Mesendoderm (in vitro differentiated cells): Measurements from ENCODE around the gene SHLD1. TPM values are rescaled to one million over a fixed set of nuclear protein-coding genes. Genes with fewer than 3 reads are reported as not detected.

ENCODE experiments used
- DNase-seq: peaks from one replicate; pipeline ENCODE4 v3.0.0; 2013
- H2AK5ac ChIP-seq: 2 replicates; pipeline ENCODE4 v1.6.1; 2013; ENCODE audit warnings: low read length, inconsistent platforms
- H2BK120ac ChIP-seq: 2 replicates; pipeline ENCODE4 v1.6.1; 2013; ENCODE audit warnings: low read depth, mild to moderate bottlenecking, low read length, moderate library complexity, mixed read lengths
- H2BK15ac ChIP-seq: replicated peaks from 2 replicates; pipeline ENCODE4 v1.6.1; 2013; ENCODE audit warnings: low read depth, mild to moderate bottlenecking, moderate library complexity
- H2BK5ac ChIP-seq: 2 replicates; pipeline ENCODE4 v1.6.1; 2013; ENCODE audit warnings: low read length, inconsistent platforms
- H3K18ac ChIP-seq: 2 replicates; pipeline ENCODE4 v1.6.1; 2013; ENCODE audit warnings: mild to moderate bottlenecking, low read length, mixed read lengths
- H3K23ac ChIP-seq: one replicate; pipeline ENCODE4 v1.6.1; 2013; ENCODE audit warnings: low read length
- H3K27ac ChIP-seq: 2 replicates; pipeline ENCODE4 v1.5.1; 2013; ENCODE audit warnings: low read depth, mild to moderate bottlenecking, inconsistent platforms, low read length, moderate library complexity
- H3K27me3 ChIP-seq: 2 replicates; pipeline ENCODE4 v1.6.1; 2013; ENCODE audit warnings: low read length, control low read depth, mild to moderate bottlenecking, inconsistent platforms; ENCODE audit not compliant: insufficient read depth, poor library complexity
- H3K36me3 ChIP-seq: 2 replicates; pipeline ENCODE4 v1.6.1; 2013; ENCODE audit warnings: low read length, inconsistent platforms; ENCODE audit not compliant: control insufficient read depth, insufficient read depth
- H3K4ac ChIP-seq: one replicate; pipeline ENCODE4 v1.6.1; 2013; ENCODE audit warnings: low read depth, mild to moderate bottlenecking, low read length, moderate library complexity
- H3K4me1 ChIP-seq: 2 replicates; pipeline ENCODE4 v1.6.1; 2013; ENCODE audit warnings: low read depth, low read length, inconsistent platforms; ENCODE audit not compliant: control insufficient read depth
- H3K4me2 ChIP-seq: 2 replicates; pipeline ENCODE4 v1.6.1; 2013; ENCODE audit warnings: low read length
- H3K4me3 ChIP-seq: 2 replicates; pipeline ENCODE4 v1.5.1; 2013; ENCODE audit warnings: mild to moderate bottlenecking, low read length
- H3K56ac ChIP-seq: one replicate; pipeline ENCODE4 v1.6.1; 2013; ENCODE audit warnings: low read length
- H3K79me1 ChIP-seq: 2 replicates; pipeline ENCODE4 v1.6.1; 2013; ENCODE audit warnings: low read length, inconsistent platforms
- H3K79me2 ChIP-seq: 2 replicates; pipeline ENCODE4 v1.6.1; 2013; ENCODE audit warnings: mild to moderate bottlenecking, low read length; ENCODE audit not compliant: control insufficient read depth, insufficient read depth
- H3K9ac ChIP-seq: 2 replicates; pipeline ENCODE4 v1.6.1; 2013; ENCODE audit warnings: low read length, inconsistent platforms
- H4K5ac ChIP-seq: one replicate; pipeline ENCODE4 v1.6.1; 2013; ENCODE audit warnings: low read length
- H4K8ac ChIP-seq: one replicate; pipeline ENCODE4 v1.6.1; 2013; ENCODE audit warnings: low read depth, mild to moderate bottlenecking, control low read depth, low read length, moderate library complexity
- WGBS: extraction: QIAGEN DNeasy Blood & Tissue Kit; methylation state at CpG from one replicate; pipeline ENCODE4 v1.1.7; 2013; ENCODE audit warnings: low lambda C conversion rate, missing lambda C conversion rate; ENCODE audit not compliant: insufficient coverage; ENCODE audit errors: extremely low coverage; 5-methylcytosine and 5-hydroxymethylcytosine counted together
- small RNA-seq: library from polyadenylated mRNA; stranded (forward); fragments of <200 nt; extraction: miRNeasy Mini kit (QIAGEN cat#:217004); gene quantifications from one replicate; pipeline ENCODE3, GENCODE V24; 2013; ENCODE audit not compliant: insufficient read depth

SHLD1 gene

DNA sequence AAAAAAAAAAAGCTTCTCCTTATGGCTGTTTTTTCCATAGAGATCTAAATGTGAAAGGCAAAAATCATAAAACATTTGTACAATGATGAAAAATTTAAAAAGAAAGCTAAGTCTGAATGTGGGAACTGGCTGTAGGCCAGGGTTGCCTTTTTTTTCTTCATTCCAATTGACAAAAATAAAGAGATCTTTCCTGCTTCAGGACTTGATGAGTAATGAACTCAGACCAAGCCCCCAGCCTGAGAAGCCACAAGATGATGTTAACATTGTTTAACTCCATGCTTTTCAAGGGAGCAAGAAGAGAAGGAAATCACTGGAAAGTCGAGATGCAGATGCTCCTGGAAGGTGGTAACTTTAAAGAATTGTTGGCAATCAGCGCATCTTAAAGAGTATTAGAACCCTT lies 158.8 kb downstream of the SHLD1 start:
- H3K27ac ChIP-seq, result no peak overlapping the region
- H3K18ac ChIP-seq, result no peak overlapping the region
- H2BK5ac ChIP-seq, result no peak overlapping the region
- no peaks in the 10 kb centered on the region for H3K79me2 ChIP-seq
- peaks cover 2% of the 10 kb centered on the region for H3K4me1 ChIP-seq
- WGBS, result no CpG with 5 or more reads among the region's 2 CpGs
- no peak overlapping the region for H3K4me2 ChIP-seq
- DNase-seq, result no peak
- H3K4ac ChIP-seq, result no peak overlapping the region
- no peaks in the 10 kb centered on the region for H3K36me3 ChIP-seq
- H2BK15ac ChIP-seq, result no peak overlapping the region
- H3K23ac ChIP-seq, result no peak overlapping the region
- H3K27me3 ChIP-seq, result no peaks in the 10 kb centered on the region
- H3K9ac ChIP-seq, result no peak overlapping the region
- H3K4me3 ChIP-seq, result no peak overlapping the region
- H4K8ac ChIP-seq, result no peak overlapping the region
- no peak overlapping the region for H4K5ac ChIP-seq
- no peaks in the 10 kb centered on the region for H3K79me1 ChIP-seq
- no peak overlapping the region for H2AK5ac ChIP-seq
- H3K56ac ChIP-seq, result no peak overlapping the region
- no peak overlapping the region for H2BK120ac ChIP-seq

DNA sequence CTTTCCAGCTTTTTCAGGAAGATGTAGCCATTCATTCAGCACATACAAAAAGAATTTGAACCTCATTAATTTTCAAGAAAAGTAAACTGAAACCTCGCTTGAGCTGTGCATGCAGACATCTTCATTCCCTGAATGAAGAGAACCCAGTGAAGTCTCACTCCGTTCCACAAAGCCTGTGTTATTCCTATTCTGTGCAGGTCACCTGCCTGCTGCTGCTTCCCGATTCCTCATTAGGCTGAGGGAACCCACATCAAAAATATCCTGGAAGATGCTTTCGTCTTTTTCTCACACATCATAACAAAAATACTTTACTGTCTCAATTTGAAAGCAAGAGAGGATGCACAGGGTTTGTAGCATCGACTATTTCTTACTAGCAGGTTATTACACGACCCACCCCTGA lies 160.0 kb downstream of the SHLD1 start:
- no peak overlapping the region for H2BK120ac ChIP-seq

DNA sequence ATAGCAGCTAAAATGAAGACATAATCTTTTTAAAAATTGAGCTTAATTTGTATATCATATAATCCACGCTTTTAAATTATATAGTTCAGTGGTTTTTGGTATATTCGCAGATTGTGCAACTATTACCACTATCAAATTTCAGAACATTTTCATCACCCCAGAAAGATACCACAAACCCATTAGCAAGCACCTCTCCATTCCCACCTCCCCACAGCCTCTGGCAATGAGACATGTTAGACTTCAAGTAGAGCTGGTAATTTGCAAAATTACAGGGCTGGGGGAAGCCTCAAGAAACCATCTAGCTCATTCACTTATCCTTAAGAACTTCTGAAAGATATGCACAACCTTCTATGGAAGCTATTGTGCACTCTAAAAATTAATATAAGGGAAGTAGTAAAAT lies 163.0 kb downstream of the SHLD1 start:
- H2BK15ac ChIP-seq, result no peak overlapping the region
- H3K27me3 ChIP-seq, result no peaks in the 10 kb centered on the region
- no peak overlapping the region for H3K18ac ChIP-seq
- no peak overlapping the region for H2BK120ac ChIP-seq
- no peak overlapping the region for H3K4ac ChIP-seq
- H3K79me1 ChIP-seq, result no peaks in the 10 kb centered on the region
- no peak for DNase-seq
- H3K4me2 ChIP-seq, result no peak overlapping the region
- H4K8ac ChIP-seq, result no peak overlapping the region
- H4K5ac ChIP-seq, result no peak overlapping the region
- no peak overlapping the region for H3K27ac ChIP-seq
- no peaks in the 10 kb centered on the region for H3K79me2 ChIP-seq
- H3K56ac ChIP-seq, result no peak overlapping the region
- no CpG with 5 or more reads among the region's 2 CpGs for WGBS
- no peak overlapping the region for H3K4me3 ChIP-seq
- H3K9ac ChIP-seq, result no peak overlapping the region
- H3K4me1 ChIP-seq, result peaks cover 2% of the 10 kb centered on the region
- no peak overlapping the region for H3K23ac ChIP-seq
- no peak overlapping the region for H2AK5ac ChIP-seq
- H3K36me3 ChIP-seq, result no peaks in the 10 kb centered on the region
- H2BK5ac ChIP-seq, result no peak overlapping the region

More for the DNA sequence above, 160.0 kb downstream of the SHLD1 start:
- no peak overlapping the region for H2BK15ac ChIP-seq
- no peak overlapping the region for H3K18ac ChIP-seq
- H4K8ac ChIP-seq, result no peak overlapping the region
- H3K27me3 ChIP-seq, result no peaks in the 10 kb centered on the region
- no peak overlapping the region for H4K5ac ChIP-seq
- H3K4me2 ChIP-seq, result no peak overlapping the region
- no peak overlapping the region for H2BK5ac ChIP-seq
- no peak overlapping the region for H3K23ac ChIP-seq
- no peak overlapping the region for H3K4me3 ChIP-seq
- peaks cover 2% of the 10 kb centered on the region for H3K4me1 ChIP-seq
- no peak for DNase-seq
- no peaks in the 10 kb centered on the region for H3K79me1 ChIP-seq
- H3K79me2 ChIP-seq, result no peaks in the 10 kb centered on the region
- WGBS, result no CpG with 5 or more reads among the region's 6 CpGs
- H2AK5ac ChIP-seq, result no peak overlapping the region
- no peak overlapping the region for H3K4ac ChIP-seq
- H3K56ac ChIP-seq, result no peak overlapping the region
- H3K9ac ChIP-seq, result no peak overlapping the region
- H3K27ac ChIP-seq, result no peak overlapping the region
- no peaks in the 10 kb centered on the region for H3K36me3 ChIP-seq

Small RNA genes within 50 kb of the gene (small RNA-seq; reads per million reads assigned to genes)
- not detected for gene RNU1-55P
